ENCODE results near the gene B3GALNT2. TPM values are rescaled to one million over a fixed set of nuclear protein-coding genes. Genes with fewer than 3 reads are reported as not detected.

The B3GALNT2 gene
- total RNA-seq, 3 donors from 2014 or later: 21.4 to 34.8 (median 25.9) TPM

DNA sequence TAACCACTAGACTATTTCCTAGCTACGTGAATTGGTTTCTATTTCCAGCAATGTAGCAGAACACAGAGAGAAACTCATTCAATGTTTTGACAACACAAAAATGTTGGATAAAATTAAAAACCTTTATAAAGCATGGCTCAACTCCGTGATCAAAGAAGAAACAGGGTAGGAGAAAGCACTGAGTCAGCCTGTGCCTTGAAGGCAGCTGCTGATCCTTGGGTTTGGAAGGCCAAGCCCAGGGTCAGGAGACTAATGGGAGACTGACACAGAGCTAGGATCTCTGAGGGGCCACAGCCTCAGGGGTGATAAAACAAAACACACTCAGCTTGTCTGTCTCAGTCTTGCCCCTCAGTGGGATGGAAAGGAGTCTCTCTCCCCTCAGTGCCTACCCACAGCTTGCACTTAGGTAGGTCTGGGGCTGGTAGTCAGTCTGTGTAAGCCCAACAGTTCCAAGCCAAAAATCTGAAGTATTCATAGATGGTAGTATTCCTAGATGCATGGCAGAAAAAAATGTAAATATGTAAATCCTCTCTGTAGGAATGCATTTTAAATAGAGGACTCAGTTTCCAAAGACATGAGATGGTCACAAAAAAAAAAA, 53.3 kb downstream of the B3GALNT2 start:
- no peaks in the 10 kb centered on the region for H3K27me3 ChIP-seq
- no peaks in the 10 kb centered on the region for H3K9me3 ChIP-seq
- TF ChIP-seq POLR2A (IDR thresholded peaks at IDR 0.05) (no peak), POLR2AphosphoS5 (IDR thresholded peaks at IDR 0.05) (no peak)
- TF ChIP-seq, protein P1, sequence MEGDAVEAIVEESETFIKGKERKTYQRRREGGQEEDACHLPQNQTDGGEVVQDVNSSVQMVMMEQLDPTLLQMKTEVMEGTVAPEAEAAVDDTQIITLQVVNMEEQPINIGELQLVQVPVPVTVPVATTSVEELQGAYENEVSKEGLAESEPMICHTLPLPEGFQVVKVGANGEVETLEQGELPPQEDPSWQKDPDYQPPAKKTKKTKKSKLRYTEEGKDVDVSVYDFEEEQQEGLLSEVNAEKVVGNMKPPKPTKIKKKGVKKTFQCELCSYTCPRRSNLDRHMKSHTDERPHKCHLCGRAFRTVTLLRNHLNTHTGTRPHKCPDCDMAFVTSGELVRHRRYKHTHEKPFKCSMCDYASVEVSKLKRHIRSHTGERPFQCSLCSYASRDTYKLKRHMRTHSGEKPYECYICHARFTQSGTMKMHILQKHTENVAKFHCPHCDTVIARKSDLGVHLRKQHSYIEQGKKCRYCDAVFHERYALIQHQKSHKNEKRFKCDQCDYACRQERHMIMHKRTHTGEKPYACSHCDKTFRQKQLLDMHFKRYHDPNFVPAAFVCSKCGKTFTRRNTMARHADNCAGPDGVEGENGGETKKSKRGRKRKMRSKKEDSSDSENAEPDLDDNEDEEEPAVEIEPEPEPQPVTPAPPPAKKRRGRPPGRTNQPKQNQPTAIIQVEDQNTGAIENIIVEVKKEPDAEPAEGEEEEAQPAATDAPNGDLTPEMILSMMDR (IDR thresholded peaks at IDR 0.05): no peak
- H3K36me3 ChIP-seq: no peaks in the 10 kb centered on the region
- DNase-seq (ENCODE audit: low spot score in 2 of 2): no peak
- H3K4me3 ChIP-seq: no peak overlapping the region
- intact Hi-C loops (cut with DNase I; ENCODE audit: low total_unique reads): no loop called here
- H3K27ac ChIP-seq: no peak overlapping the region
- no peaks in the 10 kb centered on the region for H3K4me1 ChIP-seq

DNA sequence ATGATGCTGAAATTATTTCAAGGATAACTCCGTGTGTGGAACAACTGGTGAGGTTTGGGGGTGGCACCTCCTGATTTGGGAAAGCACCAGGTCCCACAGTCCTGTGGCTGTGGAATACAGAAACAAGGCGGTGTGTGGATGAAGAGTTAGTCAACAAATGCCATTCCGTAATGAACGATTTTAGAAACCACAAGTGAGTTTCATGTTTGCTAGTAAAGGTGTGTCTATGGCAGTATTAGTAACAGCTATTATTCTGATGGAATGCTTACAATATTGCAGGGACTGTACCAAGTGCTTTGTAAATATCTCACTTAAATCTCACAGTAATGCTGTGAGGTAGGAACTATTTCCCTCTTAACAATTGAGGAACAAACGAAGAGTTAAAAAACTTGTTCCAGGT, 53.8 kb downstream of the B3GALNT2 start:
- H3K9me3 ChIP-seq: no peaks in the 10 kb centered on the region
- H3K36me3 ChIP-seq: no peaks in the 10 kb centered on the region
- intact Hi-C loops (cut with DNase I; ENCODE audit: low total_unique reads): no loop called here
- TF ChIP-seq POLR2A (IDR thresholded peaks at IDR 0.05) (no peak), POLR2AphosphoS5 (IDR thresholded peaks at IDR 0.05) (no peak)
- TF ChIP-seq, protein P1 (IDR thresholded peaks at IDR 0.05): no peak
- H3K27ac ChIP-seq: no peak overlapping the region
- no peak overlapping the region for H3K4me3 ChIP-seq
- no peaks in the 10 kb centered on the region for H3K27me3 ChIP-seq
- no peaks in the 10 kb centered on the region for H3K4me1 ChIP-seq
- DNase-seq (ENCODE audit: low spot score in 2 of 2): no peak

DNA sequence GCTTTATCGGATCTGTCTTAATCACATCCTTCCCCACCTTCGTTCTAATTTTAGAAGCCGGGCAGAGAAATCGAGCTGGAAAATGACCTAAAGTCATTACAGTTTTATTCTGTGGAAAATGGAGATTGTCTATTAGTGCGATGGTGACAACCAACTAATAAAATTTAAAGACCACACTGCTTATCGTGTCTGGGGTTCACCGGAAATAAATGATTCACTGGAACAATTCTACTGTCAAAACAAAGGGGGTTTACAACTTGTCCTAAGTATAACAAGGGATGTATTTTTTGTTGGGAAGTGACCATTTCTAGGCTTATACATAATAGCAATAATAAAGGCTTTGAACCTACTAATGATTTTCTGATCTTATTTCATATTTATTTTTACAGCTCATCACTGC, 55.6 kb downstream of the B3GALNT2 start:
- H3K36me3 ChIP-seq: no peaks in the 10 kb centered on the region
- intact Hi-C loops (cut with DNase I; ENCODE audit: low total_unique reads): no loop called here
- no peak for DNase-seq (ENCODE audit: low spot score in 2 of 2)
- TF ChIP-seq POLR2AphosphoS5 (IDR thresholded peaks at IDR 0.05) (no peak), POLR2A (IDR thresholded peaks at IDR 0.05) (no peak)
- TF ChIP-seq, protein P1 (IDR thresholded peaks at IDR 0.05): no peak
- H3K27me3 ChIP-seq: no peaks in the 10 kb centered on the region
- no peaks in the 10 kb centered on the region for H3K9me3 ChIP-seq
- H3K27ac ChIP-seq: no peak overlapping the region
- no peaks in the 10 kb centered on the region for H3K4me1 ChIP-seq
- no peak overlapping the region for H3K4me3 ChIP-seq

DNA sequence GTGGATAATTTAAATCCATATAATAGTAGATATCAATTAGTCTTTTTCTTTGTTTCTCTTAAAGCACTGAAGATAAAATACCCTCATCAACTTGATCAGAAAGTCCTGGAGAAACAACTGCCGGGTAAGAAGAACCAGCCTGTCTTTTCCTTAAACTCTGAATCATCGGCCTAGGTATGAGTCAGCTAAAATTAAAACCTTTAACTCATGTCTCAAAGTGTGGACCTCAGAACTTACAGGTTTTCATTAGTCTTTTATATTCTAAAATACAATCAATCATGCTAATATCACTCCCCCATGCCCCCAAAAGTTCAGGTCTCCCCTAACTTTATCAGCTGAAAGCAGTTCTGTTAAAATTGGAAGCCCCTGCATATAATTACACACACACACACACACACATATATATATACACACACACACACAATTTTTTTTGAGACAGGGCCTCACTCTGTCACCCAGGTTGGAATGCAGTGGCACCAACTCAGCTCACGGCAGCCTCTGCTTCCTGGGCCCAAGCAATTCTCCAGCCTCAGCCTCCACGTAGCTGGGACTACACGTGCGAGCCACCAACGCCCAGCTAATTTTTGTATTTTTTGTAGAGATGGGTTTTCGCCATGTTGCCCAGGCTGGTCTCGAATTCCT, 61.3 kb downstream of the B3GALNT2 start:
- TF ChIP-seq, protein P1 (IDR thresholded peaks at IDR 0.05): no peak
- TF ChIP-seq POLR2A (IDR thresholded peaks at IDR 0.05) (no peak), POLR2AphosphoS5 (IDR thresholded peaks at IDR 0.05) (no peak)
- Histone ChIP-seq H3K27me3 (no peaks in the 10 kb centered on the region), H3K4me3 (no peak overlapping the region), H3K27ac (no peak overlapping the region), H3K9me3 (no peaks in the 10 kb centered on the region), H3K36me3 (no peaks in the 10 kb centered on the region), H3K4me1 (no peaks in the 10 kb centered on the region)
- intact Hi-C loops (cut with DNase I; ENCODE audit: low total_unique reads): no loop called here
- no peak for DNase-seq (ENCODE audit: low spot score in 2 of 2)

DNA sequence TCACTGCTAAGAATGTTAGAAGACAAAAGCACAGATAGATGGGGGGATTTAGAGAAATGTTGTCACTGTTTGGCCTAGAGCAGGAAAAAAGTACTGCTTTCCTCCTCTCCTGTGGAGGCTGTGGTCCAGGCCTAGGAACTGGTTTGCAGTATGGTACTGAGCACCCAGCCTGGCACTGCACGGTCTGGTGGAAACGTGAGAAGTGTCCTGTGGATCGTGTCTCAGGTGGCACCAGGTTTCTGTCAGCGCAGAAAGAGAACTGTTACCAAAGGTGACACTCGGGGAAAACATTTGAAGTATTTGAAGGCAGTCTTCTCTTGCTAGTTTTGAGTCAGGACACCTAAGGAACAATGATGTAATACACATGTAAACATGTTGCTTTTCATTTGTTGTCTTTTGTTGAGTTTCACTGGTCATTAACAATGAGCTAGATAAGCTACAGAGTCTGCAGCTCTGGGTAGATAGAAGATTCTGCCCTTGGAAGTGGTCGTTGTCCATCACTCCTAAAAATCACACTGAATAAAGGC, 63.0 kb downstream of the B3GALNT2 start:
- DNase-seq (ENCODE audit: low spot score in 2 of 2): no peak
- Histone ChIP-seq H3K9me3 (no peaks in the 10 kb centered on the region), H3K27ac (no peak overlapping the region), H3K4me1 (no peaks in the 10 kb centered on the region), H3K27me3 (no peaks in the 10 kb centered on the region), H3K4me3 (no peak overlapping the region), H3K36me3 (no peaks in the 10 kb centered on the region)
- intact Hi-C loops (cut with DNase I; ENCODE audit: low total_unique reads): no loop called here
- no peak for TF ChIP-seq POLR2AphosphoS5 (IDR thresholded peaks at IDR 0.05)
- TF ChIP-seq, protein P1 (IDR thresholded peaks at IDR 0.05): no peak
- TF ChIP-seq POLR2A (IDR thresholded peaks at IDR 0.05): no peak

All from breast epithelium (tissue), 4 donors.